B cell (primary cell): ENCODE data around the gene SLC25A13. TPM values are rescaled to one million over a fixed set of nuclear protein-coding genes. Genes with fewer than 3 reads are reported as not detected.

Experiments used
- ATAC-seq: fragments of 200-7000 bp; cut with Tn5 transposase; one replicate; pipeline ENCODE4 v1.10.0; 2021; ENCODE audit warnings: low read depth, mild to moderate bottlenecking, moderate number of reproducible peaks, moderate library complexity
- CTCF ChIA-PET: fragments of 350-600 bp; sonication (Branson Sonifier 250); formaldehyde crosslinking; loops from one replicate; lab custom pipeline; 2021; ENCODE audit warnings: antibody characterized with exemption, inconsistent platforms; lab: Charles Lee
- POLR2A ChIA-PET: fragments of 350-600 bp; sonication (Branson Sonifier 250); formaldehyde crosslinking; loops from one replicate; lab custom pipeline; 2021; ENCODE audit warnings: antibody characterized with exemption; lab: Charles Lee
- DNase-seq: peaks from one replicate; pipeline ENCODE4 v3.0.0; 2013
- H2AFZ ChIP-seq: 2 replicates; pipeline ENCODE4 v1.6.1; 2012; ENCODE audit warnings: mild to moderate bottlenecking, low read depth, low read length; ENCODE audit not compliant: insufficient read depth, poor library complexity, severe bottlenecking
- H3K27ac ChIP-seq, 2 donors: 1 replicate in 1 of 2; 2 replicates in 1 of 2; pipeline ENCODE4 v1.5.1; 2012 to 2013; ENCODE audit warnings: low read length in 2 of 2, mild to moderate bottlenecking in 2 of 2, moderate library complexity in 1 of 2
- H3K27me3 ChIP-seq, 4 experiments: fragments of 200-600 bp in 1 of 4; sonication (generic) in 1 of 4; replicated peaks in 1 of 4; 1 replicate in 2 of 4; 2 replicates in 2 of 4; pipeline versions ENCODE4 v1.6.1 to v1.7.0; 2013 to 2016; ENCODE audit warnings: low read length in 3 of 4, mild to moderate bottlenecking in 2 of 4, mixed read lengths in 1 of 4, moderate library complexity in 1 of 4; ENCODE audit not compliant: insufficient read depth in 4 of 4, control insufficient read depth in 3 of 4; ENCODE audit errors: control extremely low read depth in 1 of 4
- H3K36me3 ChIP-seq, 2 experiments: replicated peaks in 1 of 2; 1 replicate in 1 of 2; 2 replicates in 1 of 2; pipeline versions ENCODE4 v1.6.1 to v1.7.1; 2013; ENCODE audit warnings: low read length in 1 of 2; ENCODE audit not compliant: insufficient read depth in 2 of 2, control insufficient read depth in 1 of 2; ENCODE audit errors: control extremely low read depth in 1 of 2, extremely low read depth in 1 of 2
- H3K4me1 ChIP-seq, 2 donors: fragments of 200-600 bp in 1 of 2; sonication (generic) in 1 of 2; 1 replicate in 1 of 2; 2 replicates in 1 of 2; pipeline versions ENCODE4 v1.5.1 to v1.6.1; 2013 to 2017; ENCODE audit warnings: low read length in 2 of 2; ENCODE audit not compliant: control insufficient read depth in 2 of 2, insufficient read depth in 2 of 2
- H3K4me2 ChIP-seq: replicated peaks from 2 replicates; pipeline ENCODE3; 2012; ENCODE audit warnings: mild to moderate bottlenecking, low read depth, low read length; ENCODE audit not compliant: poor library complexity, severe bottlenecking
- H3K4me3 ChIP-seq, 5 experiments: fragments of 200-600 bp in 1 of 5; sonication (generic) in 1 of 5; 1 replicate in 3 of 5; 2 replicates in 2 of 5; pipeline versions ENCODE4 v1.5.1 to v1.7.0; 2011 to 2016; ENCODE audit warnings: low read length in 4 of 5, mild to moderate bottlenecking in 4 of 5, low read depth in 2 of 5, control low read depth in 1 of 5, moderate library complexity in 1 of 5; ENCODE audit not compliant: insufficient read depth in 1 of 5; ENCODE audit errors: control extremely low read depth in 1 of 5, extremely low read depth in 1 of 5
- H3K79me2 ChIP-seq: fragments of 200-600 bp; sonication (generic); one replicate; pipeline ENCODE4 v1.6.0; 2016; ENCODE audit warnings: low read length; ENCODE audit not compliant: control insufficient read depth, insufficient read depth
- H3K9ac ChIP-seq: fragments of 200-600 bp; sonication (generic); 2 replicates; pipeline ENCODE4 v1.6.1; 2017; ENCODE audit warnings: mild to moderate bottlenecking, low read length, moderate library complexity
- H3K9me3 ChIP-seq, 3 donors: one replicate each; pipeline versions ENCODE4 v1.6.1 to v1.7.1; 2013; ENCODE audit warnings: low read length in 2 of 3; ENCODE audit not compliant: control insufficient read depth in 2 of 3, insufficient read depth in 1 of 3; ENCODE audit errors: control extremely low read depth in 1 of 3
- H4K20me1 ChIP-seq: 2 replicates; pipeline ENCODE4 v1.6.0; 2012; ENCODE audit warnings: mild to moderate bottlenecking, low read length; ENCODE audit not compliant: insufficient read depth, control insufficient read depth, poor library complexity, severe bottlenecking
- H3K27ac Mint-ChIP-seq: one replicate; pipeline ENCODE4 v1.8.0; 2021; ENCODE audit warnings: mixed read lengths
- H3K27me3 Mint-ChIP-seq: one replicate; pipeline ENCODE4 v1.8.0; 2021; ENCODE audit warnings: mixed read lengths
- H3K4me1 Mint-ChIP-seq: one replicate; pipeline ENCODE4 v1.8.0; 2021; ENCODE audit warnings: mixed read lengths
- H3K4me3 Mint-ChIP-seq: one replicate; pipeline ENCODE4 v1.8.0; 2021; ENCODE audit warnings: mixed read lengths
- H3K9me3 Mint-ChIP-seq: one replicate; pipeline ENCODE4 v1.8.0; 2022; ENCODE audit warnings: mixed read lengths; ENCODE audit not compliant: insufficient read depth
- EZH2 ChIP-seq: IDR thresholded peaks from 2 replicates; pipeline ENCODE4 v1.6.1; 2012; ENCODE audit warnings: borderline replicate concordance, low read depth, mild to moderate bottlenecking, moderate library complexity, low read length; ENCODE audit not compliant: insufficient read depth, poor library complexity, severe bottlenecking
- WGBS: methylation state at CpG from one replicate; pipeline ENCODE4 v1.1.5; 2013; ENCODE audit warnings: missing lambda C conversion rate; ENCODE audit not compliant: insufficient coverage; 5-methylcytosine and 5-hydroxymethylcytosine counted together
- intact Hi-C: fragments of 100-400 bp; cut with micrococcal nuclease; formaldehyde crosslinking; loops from one replicate; pipeline ENCODE4 v1.10.0; 2022
- polyA plus RNA-seq: library from polyadenylated mRNA; depleted of rRNA; stranded (reverse); fragments of >200 nt; gene quantifications from 2 replicates; pipeline ENCODE4 v1.2.3, GENCODE V29; 2012
- total RNA-seq, 2 donors: library from RNA; stranded (reverse); fragments of 120-200 nt in 1 of 2; gene quantifications; 1 replicate in 1 of 2; 2 replicates in 1 of 2; pipeline versions ENCODE4 v1.2.3 to v1.2.4, GENCODE V29; 2013 to 2022
- TF ChIP-seq, protein P1 (sequence below): fragments of 200-600 bp; IDR thresholded peaks from one replicate; pipeline ENCODE4 v1.8.0; 2022; ENCODE audit warnings: antibody characterized with exemption, mild to moderate bottlenecking

SLC25A13 gene
- total and polyA plus RNA-seq, 2 donors (not counting 1 experiment from before 2014, with no cell fraction given): 12.5 to 30.9 TPM

DNA sequence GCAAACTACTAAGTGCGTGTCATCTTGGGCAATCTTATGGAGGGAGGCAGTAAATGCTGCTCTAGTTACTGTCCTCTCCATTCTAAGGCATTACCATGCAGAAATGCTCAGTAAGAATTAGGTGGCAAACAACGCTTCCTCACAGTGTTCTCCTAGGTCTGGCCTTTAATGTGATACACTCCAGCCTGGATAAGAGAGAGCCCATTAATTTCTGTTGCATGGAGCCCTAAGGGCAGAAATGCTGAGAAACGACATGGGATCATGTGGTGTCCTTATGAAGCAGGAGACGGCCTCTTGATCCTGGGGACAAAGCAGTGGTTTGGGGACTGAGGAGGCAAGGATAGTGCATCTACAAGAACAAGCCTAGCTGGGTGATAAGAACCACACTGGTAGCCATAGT, 44.0 kb downstream of the SLC25A13 start:
- no peaks in the 10 kb centered on the region for H3K9me3 ChIP-seq
- Mint-ChIP-seq H3K27ac (no peak overlapping the region), H3K27me3 (no peaks in the 10 kb centered on the region), H3K4me1 (no peaks in the 10 kb centered on the region), H3K4me3 (no peak overlapping the region), H3K9me3 (no peaks in the 10 kb centered on the region)
- POLR2A ChIA-PET: no interaction called here
- intact Hi-C loops: no loop called here
- 100% methylated on average over 1 of the region's 4 CpGs for WGBS
- TF ChIP-seq, protein P1, sequence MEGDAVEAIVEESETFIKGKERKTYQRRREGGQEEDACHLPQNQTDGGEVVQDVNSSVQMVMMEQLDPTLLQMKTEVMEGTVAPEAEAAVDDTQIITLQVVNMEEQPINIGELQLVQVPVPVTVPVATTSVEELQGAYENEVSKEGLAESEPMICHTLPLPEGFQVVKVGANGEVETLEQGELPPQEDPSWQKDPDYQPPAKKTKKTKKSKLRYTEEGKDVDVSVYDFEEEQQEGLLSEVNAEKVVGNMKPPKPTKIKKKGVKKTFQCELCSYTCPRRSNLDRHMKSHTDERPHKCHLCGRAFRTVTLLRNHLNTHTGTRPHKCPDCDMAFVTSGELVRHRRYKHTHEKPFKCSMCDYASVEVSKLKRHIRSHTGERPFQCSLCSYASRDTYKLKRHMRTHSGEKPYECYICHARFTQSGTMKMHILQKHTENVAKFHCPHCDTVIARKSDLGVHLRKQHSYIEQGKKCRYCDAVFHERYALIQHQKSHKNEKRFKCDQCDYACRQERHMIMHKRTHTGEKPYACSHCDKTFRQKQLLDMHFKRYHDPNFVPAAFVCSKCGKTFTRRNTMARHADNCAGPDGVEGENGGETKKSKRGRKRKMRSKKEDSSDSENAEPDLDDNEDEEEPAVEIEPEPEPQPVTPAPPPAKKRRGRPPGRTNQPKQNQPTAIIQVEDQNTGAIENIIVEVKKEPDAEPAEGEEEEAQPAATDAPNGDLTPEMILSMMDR: no peak
- no peak for TF ChIP-seq EZH2
- H3K27me3 ChIP-seq: no peaks in the 10 kb centered on the region
- H3K9ac ChIP-seq: no peak overlapping the region
- H4K20me1 ChIP-seq: no peaks in the 10 kb centered on the region
- peaks cover 4 to 14% of the 10 kb centered on the region in 2 experiments for H3K36me3 ChIP-seq
- H2AFZ ChIP-seq: no peak overlapping the region
- H3K4me2 ChIP-seq: no peak overlapping the region
- no peaks in the 10 kb centered on the region for H3K79me2 ChIP-seq
- ATAC-seq (no peak), DNase-seq (no peak)
- H3K27ac ChIP-seq: no peak overlapping the region
- no peaks in the 10 kb centered on the region for H3K4me1 ChIP-seq
- no peak overlapping the region for H3K4me3 ChIP-seq
- CTCF ChIA-PET: no interaction called here

DNA sequence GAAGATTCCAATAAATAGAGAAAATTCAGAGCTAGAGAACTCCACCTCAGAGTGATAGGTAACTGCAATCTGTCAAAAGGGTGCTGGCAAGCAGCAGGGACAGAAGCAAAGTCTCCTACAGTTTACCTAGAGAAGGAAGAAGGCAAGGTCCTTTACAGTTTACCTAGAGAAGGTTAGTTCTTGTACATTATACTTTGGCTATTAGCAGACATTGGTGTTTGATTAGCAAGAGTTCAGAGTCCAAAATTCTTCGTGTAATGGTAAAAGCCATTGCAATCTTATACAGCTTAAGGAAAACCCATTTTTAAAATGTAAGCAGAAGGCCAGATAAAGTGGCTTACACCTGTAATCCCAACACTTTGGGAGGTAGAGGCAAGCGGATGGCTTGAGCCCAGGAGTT, 45.9 kb downstream of the SLC25A13 start:
- no peaks in the 10 kb centered on the region for H3K4me1 Mint-ChIP-seq
- H3K9me3 ChIP-seq: no peaks in the 10 kb centered on the region
- no CpG with 5 or more reads among the region's 2 CpGs for WGBS
- H3K79me2 ChIP-seq: no peaks in the 10 kb centered on the region
- H3K4me1 ChIP-seq: no peaks in the 10 kb centered on the region
- H3K4me3 ChIP-seq: no peak overlapping the region
- peaks cover 4 to 14% of the 10 kb centered on the region in 2 experiments for H3K36me3 ChIP-seq
- H3K4me3 Mint-ChIP-seq: no peak overlapping the region
- ATAC-seq (no peak), DNase-seq (no peak)
- no peak overlapping the region for H3K4me2 ChIP-seq
- ChIA-PET POLR2A (no interaction called here), CTCF (no interaction called here)
- no peak for TF ChIP-seq EZH2
- no peaks in the 10 kb centered on the region for H4K20me1 ChIP-seq
- H3K27ac ChIP-seq: no peak overlapping the region
- no peak overlapping the region for H3K9ac ChIP-seq
- intact Hi-C loops: no loop called here
- no peak overlapping the region for H3K27ac Mint-ChIP-seq
- H3K27me3 ChIP-seq: no peaks in the 10 kb centered on the region
- H2AFZ ChIP-seq: no peak overlapping the region
- no peaks in the 10 kb centered on the region for H3K27me3 Mint-ChIP-seq
- no peaks in the 10 kb centered on the region for H3K9me3 Mint-ChIP-seq
